ENCODE data around the gene PNMA6A. TPM values are rescaled to one million over a fixed set of nuclear protein-coding genes. Genes with fewer than 3 reads are reported as not detected.

The PNMA6A gene
- total RNA-seq, result under 0.01 and 0.11 TPM in 2 replicates

GRCh38 chrX:153071909-153072583 lies at the start of gene PNMA6A:
Gene PNMA6A (plus strand): TSS chrX:153072454. CDS start chrX:153073063, 609 bp downstream.

GRCh38 chrX:153055871-153056749 lies 16.1 kb upstream of the PNMA6A start, which contains the start of gene PNMA3:
Gene PNMA3 (plus strand): TSS chrX:153056470. CDS start chrX:153057056, 586 bp downstream.

Small RNA genes lying within 50 kb of the gene (small RNA-seq; reads per million reads assigned to genes)
- gene AC243428.1, result not detected

Other genes starting within 250 kb of the PNMA6A start
- gene CETN2, start 241.7 kb upstream of the PNMA6A start, total RNA-seq, result 34.1 and 37.3 TPM in 2 replicates
- 8.6 and 22.8 TPM in 2 replicates for gene NSDHL, start 241.4 kb upstream of the PNMA6A start, total RNA-seq
- 36.5 and 76.3 TPM in 2 replicates for gene ZNF185, start 174.4 kb upstream of the PNMA6A start, total RNA-seq
- not detected in 2 replicates for gene PNMA5, start 78.3 kb upstream of the PNMA6A start, total RNA-seq
- gene PNMA3, start 16.0 kb upstream of the PNMA6A start, total RNA-seq, result not detected in 2 replicates
- gene MAGEA1, start 106.8 kb downstream of the PNMA6A start, total RNA-seq, result not detected in 2 replicates
- gene PNMA6F, start 249.3 kb downstream of the PNMA6A start, total RNA-seq, result not detected in 2 replicates